Gastrocnemius medialis (tissue), 4 donors: Measurements from ENCODE around the gene OR4D10. TPM values are rescaled to one million over a fixed set of nuclear protein-coding genes. Genes with fewer than 3 reads are reported as not detected.
"Not testable (repeated sequence)": the region's sequence is repeated elsewhere in the genome, so short reads cannot be mapped to it uniquely, and the experiment has no call there.

Experiments
- ATAC-seq, 2 donors: fragments of 150-250 bp; one replicate each; pipeline ENCODE4 v1.9.1; 2016
- DNase-seq, 2 donors: peaks; one replicate each; pipeline ENCODE4 v3.0.0-alpha.2; 2019
- H3K27ac ChIP-seq, 4 donors: fragments of 200-600 bp; sonication (generic); 1 replicate in 1 of 4; 2 replicates in 3 of 4; pipeline ENCODE4 v1.5.1; 2016 to 2018; ENCODE audit warnings: mild to moderate bottlenecking in 2 of 4, moderate library complexity in 1 of 4
- H3K27me3 ChIP-seq, 3 donors: fragments of 200-600 bp; sonication (generic) in 2 of 3; 1 replicate in 1 of 3; 2 replicates in 2 of 3; pipeline versions ENCODE4 v1.5.1 to v1.6.0; 2016 to 2019; ENCODE audit warnings: mild to moderate bottlenecking in 1 of 3, moderate library complexity in 1 of 3
- H3K36me3 ChIP-seq, 2 donors: fragments of 200-600 bp; sonication (generic) in 1 of 2; one replicate each; pipeline ENCODE4 v1.5.1; 2017 to 2018
- H3K4me1 ChIP-seq, 2 donors: fragments of 200-600 bp; sonication (generic) in 1 of 2; one replicate each; pipeline ENCODE4 v1.5.1; 2016 to 2017; ENCODE audit warnings: mild to moderate bottlenecking in 2 of 2
- H3K4me3 ChIP-seq, 4 donors: fragments of 200-600 bp; sonication (generic) in 3 of 4; 1 replicate in 1 of 4; 2 replicates in 3 of 4; pipeline ENCODE4 v1.5.1; 2016 to 2019; ENCODE audit warnings: mild to moderate bottlenecking in 2 of 4
- H3K9me3 ChIP-seq, 3 donors: fragments of 200-600 bp; sonication (generic) in 2 of 3; 1 replicate in 1 of 3; 2 replicates in 2 of 3; pipeline ENCODE4 v1.5.1; 2016 to 2019
- CTCF ChIP-seq, 5 experiments: fragments of 450-650 bp in 3 of 5; fragments of 200-600 bp in 2 of 5; sonication (generic) in 2 of 5; IDR thresholded peaks in 4 of 5; conservative IDR thresholded peaks in 1 of 5; 1 replicate in 4 of 5; 2 replicates in 1 of 5; pipeline ENCODE4 v1.5.1; 2016 to 2019; ENCODE audit warnings: antibody characterized with exemption in 5 of 5, mild to moderate bottlenecking in 3 of 5, moderate library complexity in 3 of 5
- POLR2A ChIP-seq, 2 donors: fragments of 450-650 bp; IDR thresholded peaks; one replicate each; pipeline ENCODE4 v1.6.1; 2017; ENCODE audit warnings: antibody characterized with exemption in 2 of 2, mild to moderate bottlenecking in 2 of 2, moderate library complexity in 2 of 2
- in situ Hi-C, 4 donors: fragments of 200-750 bp; cut with MboI; loops; one replicate each; pipeline versions ENCODE4 v1.15.0 to v1.8.0; 2017; ENCODE audit warnings: low sequenced_read_pairs in 4 of 4
- intact Hi-C: fragments of 100-400 bp; cut with DNase I; formaldehyde crosslinking; loops from one replicate; pipeline ENCODE4 v1.15.1; 2023; ENCODE audit warnings: low total_unique reads
- total RNA-seq, 4 donors: library from RNA; depleted of rRNA; stranded (reverse); fragments of >200 nt; gene quantifications; one replicate each; pipeline versions ENCODE4 v1.1.0 to v1.2.3, GENCODE V29; 2016

OR4D10 gene
- total RNA-seq, 4 donors from 2014 or later, result not detected

- in situ Hi-C loops (no loop called here), intact Hi-C loops (no loop called here)
- Histone ChIP-seq H3K4me3 (no peak overlapping the region), H3K27ac (no peak overlapping the region), H3K4me1 (no peaks in the 10 kb centered on the region), H3K36me3 (no peaks in the 10 kb centered on the region), H3K27me3 (no peaks in the 10 kb centered on the region), H3K9me3 (no peaks in the 10 kb centered on the region)
- DNase-seq (no peak), ATAC-seq (no peak)
- TF ChIP-seq POLR2A (IDR thresholded peaks at IDR 0.05) (no peak), CTCF (IDR thresholded peaks at IDR 0.05 in 4 of 5, conservative IDR thresholded peaks at IDR 0.05 in 1 of 5) (peak in 3 of 5 experiments; percentile 4 to 49 (median 34))
Measured at GRCh38 chr11:59429924-59430516, 43.1 kb upstream of the OR4D10 start.

DNA sequence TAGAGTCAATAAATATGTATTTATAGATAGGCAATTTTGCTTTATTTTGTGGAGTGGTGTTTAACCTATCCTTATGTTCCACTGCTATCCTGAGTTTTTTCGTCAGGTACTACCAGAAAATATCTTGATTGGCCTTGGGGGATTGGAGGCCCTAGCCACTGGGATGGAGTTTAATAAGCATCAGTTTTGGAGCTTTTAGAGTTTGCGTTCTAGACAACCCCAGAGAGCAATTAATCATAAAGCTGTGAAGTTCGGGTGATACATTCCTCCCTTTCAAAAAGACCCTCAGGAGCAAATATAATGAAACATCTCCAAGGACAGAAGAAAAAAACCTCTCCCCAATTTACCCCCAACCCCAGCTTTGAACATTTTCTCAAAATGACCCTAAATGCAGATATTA, 36.9 kb upstream of the OR4D10 start, which contains the start of gene OR5A1:
TSS of gene OR5A1 (plus strand) at position 301 of the 400 bp plus-strand sequence. CDS start 6,700 bp downstream, outside the sequence.
- ATAC-seq (no peak), DNase-seq (no peak)
- in situ Hi-C loops, result no loop called here
- H3K27me3 ChIP-seq, result no peaks in the 10 kb centered on the region
- H3K36me3 ChIP-seq, result no peaks in the 10 kb centered on the region
- no peak for TF ChIP-seq POLR2A (IDR thresholded peaks at IDR 0.05)
- no peak for TF ChIP-seq CTCF (IDR thresholded peaks at IDR 0.05 in 4 of 5, conservative IDR thresholded peaks at IDR 0.05 in 1 of 5)
- no peaks in the 10 kb centered on the region for H3K9me3 ChIP-seq
- intact Hi-C loops, result no loop called here
- H3K4me3 ChIP-seq, result no peak within 1 kb of the TSS
- H3K27ac ChIP-seq, result no peak within 1 kb of the TSS
- no peaks in the 10 kb centered on the region for H3K4me1 ChIP-seq

- Histone ChIP-seq H3K9me3 (no peaks in the 10 kb centered on the region), H3K4me3 (no peak overlapping the region), H3K27ac (no peak overlapping the region), H3K27me3 (no peaks in the 10 kb centered on the region), H3K4me1 (no peaks in the 10 kb centered on the region), H3K36me3 (no peaks in the 10 kb centered on the region)
- in situ Hi-C loops, result no loop called here
- ATAC-seq (no peak), DNase-seq (no peak)
- TF ChIP-seq POLR2A (IDR thresholded peaks at IDR 0.05), result no peak
- TF ChIP-seq CTCF (IDR thresholded peaks at IDR 0.05 in 4 of 5, conservative IDR thresholded peaks at IDR 0.05 in 1 of 5), result no peak
- intact Hi-C loops, result no loop called here
Measured at GRCh38 chr11:59437770-59438169, 35.3 kb upstream of the OR4D10 start.

DNA sequence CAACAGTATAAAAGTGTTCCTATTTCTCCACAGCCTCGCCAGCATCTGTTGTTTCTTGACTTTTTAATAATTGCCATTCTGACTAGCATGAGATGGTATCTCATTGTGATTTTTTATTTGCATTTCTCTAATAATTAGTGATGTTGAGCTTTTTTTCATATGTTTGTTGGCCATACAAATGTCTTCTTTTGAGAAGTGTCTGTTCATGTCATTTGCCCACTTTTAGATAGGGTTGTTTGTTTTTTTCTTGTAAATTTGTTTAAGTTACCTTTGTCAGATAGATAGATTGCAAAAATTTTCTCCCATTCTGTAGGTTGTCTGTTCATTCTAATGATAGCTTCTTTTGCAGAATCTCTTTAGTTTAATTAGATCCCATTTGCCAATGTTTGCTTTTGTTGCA, 27.5 kb upstream of the OR4D10 start:
- H3K4me1 ChIP-seq, H3K9me3 ChIP-seq, ATAC-seq, H3K27ac ChIP-seq, H3K36me3 ChIP-seq, H3K27me3 ChIP-seq, DNase-seq, intact Hi-C loops, in situ Hi-C loops, H3K4me3 ChIP-seq: not testable (repeated sequence)

DNA sequence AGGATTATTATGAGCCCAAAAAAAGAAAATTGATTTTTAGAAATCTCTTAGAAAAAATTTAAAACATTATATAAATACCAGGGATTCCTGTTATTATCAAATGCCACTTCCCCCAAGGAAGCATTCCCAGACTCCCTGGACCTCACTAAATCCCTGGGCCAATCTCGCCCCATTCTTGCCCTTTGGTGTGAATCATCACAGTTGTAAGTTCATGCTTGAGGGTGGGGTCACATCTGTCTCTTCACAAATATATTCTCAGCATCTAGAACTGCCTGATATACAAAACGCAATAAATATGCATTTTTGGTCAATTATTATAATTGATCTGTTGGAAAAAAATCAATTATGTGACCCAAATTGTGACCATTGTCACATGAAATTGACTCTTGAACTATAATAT, 24.6 kb upstream of the OR4D10 start:
- TF ChIP-seq POLR2A (IDR thresholded peaks at IDR 0.05), result no peak
- TF ChIP-seq CTCF (IDR thresholded peaks at IDR 0.05 in 4 of 5, conservative IDR thresholded peaks at IDR 0.05 in 1 of 5), result no peak
- H3K4me1 ChIP-seq, result no peaks in the 10 kb centered on the region
- H3K27me3 ChIP-seq, result no peaks in the 10 kb centered on the region
- intact Hi-C loops (no loop called here), in situ Hi-C loops (no loop called here)
- no peaks in the 10 kb centered on the region for H3K36me3 ChIP-seq
- H3K9me3 ChIP-seq, result no peaks in the 10 kb centered on the region
- H3K27ac ChIP-seq, result no peak overlapping the region
- no peak overlapping the region for H3K4me3 ChIP-seq
- DNase-seq (no peak), ATAC-seq (no peak)
